ENCODE data around the gene RNF145.

Gene RNF145

GRCh38 chr5:159252195-159252594 is 42.8 kb upstream of the RNF145 start:
- H2AFZ ChIP-seq: no peak overlapping the region
- H3K4me1 ChIP-seq: no peaks in the 10 kb centered on the region
- H3K9ac ChIP-seq: no peak overlapping the region
- no peaks in the 10 kb centered on the region for H3K27me3 ChIP-seq (ENCODE audit: control insufficient read depth, insufficient read depth, low read length)
- no peaks in the 10 kb centered on the region for H3K9me3 ChIP-seq (ENCODE audit: control insufficient read depth, low read length)
- no peaks in the 10 kb centered on the region for H3K36me3 ChIP-seq (ENCODE audit: control insufficient read depth, insufficient read depth, low read length)
- TF ChIP-seq CTCF (IDR thresholded peaks at IDR 0.05): no peak
- H3K79me2 ChIP-seq: no peaks in the 10 kb centered on the region
- H3K27ac ChIP-seq: no peak overlapping the region
- H3K4me3 ChIP-seq (ENCODE audit: low read depth, low read length): no peak overlapping the region
- no peak overlapping the region for H3K4me2 ChIP-seq (ENCODE audit: low read length)

- H3K36me3 ChIP-seq (ENCODE audit: control insufficient read depth, insufficient read depth, low read length): no peaks in the 10 kb centered on the region
- H3K4me2 ChIP-seq (ENCODE audit: low read length): no peak overlapping the region
- no peaks in the 10 kb centered on the region for H3K4me1 ChIP-seq
- H3K9ac ChIP-seq: no peak overlapping the region
- TF ChIP-seq CTCF (IDR thresholded peaks at IDR 0.05): no peak
- H2AFZ ChIP-seq: no peak overlapping the region
- H3K4me3 ChIP-seq (ENCODE audit: low read depth, low read length): no peak overlapping the region
- no peaks in the 10 kb centered on the region for H3K27me3 ChIP-seq (ENCODE audit: control insufficient read depth, insufficient read depth, low read length)
- H3K79me2 ChIP-seq: no peaks in the 10 kb centered on the region
- no peaks in the 10 kb centered on the region for H3K9me3 ChIP-seq (ENCODE audit: control insufficient read depth, low read length)
- H3K27ac ChIP-seq: no peak overlapping the region
These were observed 39.8 kb upstream of the RNF145 start for GRCh38 chr5:159249158-159249557.

- no peak overlapping the region for H3K27ac ChIP-seq
- no peaks in the 10 kb centered on the region for H3K79me2 ChIP-seq
- no peak overlapping the region for H3K4me2 ChIP-seq (ENCODE audit: low read length)
- no peak overlapping the region for H3K9ac ChIP-seq
- H3K36me3 ChIP-seq (ENCODE audit: control insufficient read depth, insufficient read depth, low read length): no peaks in the 10 kb centered on the region
- H3K4me3 ChIP-seq (ENCODE audit: low read depth, low read length): no peak overlapping the region
- no peaks in the 10 kb centered on the region for H3K9me3 ChIP-seq (ENCODE audit: control insufficient read depth, low read length)
- no peaks in the 10 kb centered on the region for H3K27me3 ChIP-seq (ENCODE audit: control insufficient read depth, insufficient read depth, low read length)
- no peaks in the 10 kb centered on the region for H3K4me1 ChIP-seq
- no peak overlapping the region for H2AFZ ChIP-seq
- no peak for TF ChIP-seq CTCF (IDR thresholded peaks at IDR 0.05)
These were observed 35.5 kb upstream of the RNF145 start for GRCh38 chr5:159244890-159245289.

- Histone ChIP-seq H3K27me3 (ENCODE audit: control insufficient read depth, insufficient read depth, low read length) (no peaks in the 10 kb centered on the region), H3K9ac (no peak overlapping the region), H3K27ac (no peak overlapping the region), H3K36me3 (ENCODE audit: control insufficient read depth, insufficient read depth, low read length) (no peaks in the 10 kb centered on the region), H3K4me1 (no peaks in the 10 kb centered on the region), H3K4me2 (ENCODE audit: low read length) (no peak overlapping the region), H3K4me3 (ENCODE audit: low read depth, low read length) (no peak overlapping the region), H3K9me3 (ENCODE audit: control insufficient read depth, low read length) (no peaks in the 10 kb centered on the region), H3K79me2 (no peaks in the 10 kb centered on the region), H2AFZ (no peak overlapping the region)
- TF ChIP-seq CTCF (IDR thresholded peaks at IDR 0.05): no peak
These were observed 34.8 kb upstream of the RNF145 start for GRCh38 chr5:159244163-159244562.

- Histone ChIP-seq H3K36me3 (ENCODE audit: control insufficient read depth, insufficient read depth, low read length) (no peaks in the 10 kb centered on the region), H3K27me3 (ENCODE audit: control insufficient read depth, insufficient read depth, low read length) (no peaks in the 10 kb centered on the region), H3K4me1 (no peaks in the 10 kb centered on the region), H3K4me2 (ENCODE audit: low read length) (no peak overlapping the region), H3K27ac (no peak overlapping the region), H3K79me2 (no peaks in the 10 kb centered on the region), H3K9me3 (ENCODE audit: control insufficient read depth, low read length) (no peaks in the 10 kb centered on the region), H2AFZ (no peak overlapping the region), H3K9ac (no peak overlapping the region), H3K4me3 (ENCODE audit: low read depth, low read length) (no peak overlapping the region)
- TF ChIP-seq CTCF (IDR thresholded peaks at IDR 0.05): no peak
These were observed 34.0 kb upstream of the RNF145 start for GRCh38 chr5:159243385-159243784.
